Right lobe of liver (tissue), 4 donors: ENCODE measurements around the gene SOWAHB.

Experiments used
- POLR2A ChIP-seq: fragments of 450-650 bp; IDR thresholded peaks from one replicate; pipeline ENCODE4 v1.6.1; 2017; ENCODE audit warnings: antibody characterized with exemption, mild to moderate bottlenecking
- TF ChIP-seq, protein P1 (sequence below), 4 donors: fragments of 200-600 bp in 3 of 4; fragments of 450-650 bp in 1 of 4; IDR thresholded peaks; one replicate each; pipeline versions ENCODE4 v1.5.1 to v1.8.0; 2016 to 2022; ENCODE audit warnings: antibody characterized with exemption in 4 of 4, mild to moderate bottlenecking in 2 of 4
- donor health status: DM: no; HTN: no; CAD: no.
- donor health status: DM: no; HTN: no; CAD: no.
- donor health status: DM: no; HTN: yes; CAD: no.

DNA sequence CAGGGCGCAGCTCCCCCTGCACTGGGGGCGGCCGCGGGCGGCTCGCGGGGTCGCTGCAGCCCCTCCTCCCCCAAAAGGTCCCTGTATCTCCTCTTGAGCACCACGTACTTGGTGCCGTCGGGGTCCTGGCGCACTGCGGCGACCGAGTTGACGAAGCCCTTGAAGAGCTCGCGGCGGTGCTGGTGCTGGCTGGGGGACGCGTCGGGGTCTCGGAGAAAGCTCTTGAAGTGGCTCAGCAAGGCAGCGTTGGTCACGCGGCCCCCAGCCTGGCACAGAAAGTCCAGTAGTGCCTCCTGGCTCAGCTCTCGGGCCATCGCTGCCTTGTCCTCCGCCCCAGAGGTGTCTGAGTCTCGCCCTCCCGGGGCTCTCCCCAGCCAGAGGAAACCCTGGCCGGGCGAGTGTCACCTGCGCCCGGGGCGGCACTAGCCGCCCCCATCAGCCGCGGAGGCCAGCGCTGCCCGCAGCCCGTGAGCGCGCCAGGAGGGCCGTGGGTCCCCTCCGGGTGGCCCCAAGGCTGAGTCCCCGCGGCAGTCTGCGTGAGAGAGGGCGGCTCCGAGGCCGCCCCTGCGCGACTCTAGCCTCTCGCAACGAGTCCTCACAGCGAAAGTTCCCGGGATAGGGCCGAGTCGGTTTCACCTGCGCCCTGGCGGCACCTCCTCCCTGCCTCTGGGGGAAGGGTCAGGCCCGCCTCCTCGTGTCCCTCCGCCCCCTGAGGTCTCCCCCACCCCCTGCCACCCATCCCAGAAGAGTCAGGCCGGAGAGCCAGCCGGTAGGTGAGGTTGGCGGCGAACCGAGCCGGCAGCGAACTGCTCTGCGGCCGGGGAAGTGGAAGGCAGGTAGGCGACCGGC is at the start of gene SOWAHB:
- TF ChIP-seq, protein P1, sequence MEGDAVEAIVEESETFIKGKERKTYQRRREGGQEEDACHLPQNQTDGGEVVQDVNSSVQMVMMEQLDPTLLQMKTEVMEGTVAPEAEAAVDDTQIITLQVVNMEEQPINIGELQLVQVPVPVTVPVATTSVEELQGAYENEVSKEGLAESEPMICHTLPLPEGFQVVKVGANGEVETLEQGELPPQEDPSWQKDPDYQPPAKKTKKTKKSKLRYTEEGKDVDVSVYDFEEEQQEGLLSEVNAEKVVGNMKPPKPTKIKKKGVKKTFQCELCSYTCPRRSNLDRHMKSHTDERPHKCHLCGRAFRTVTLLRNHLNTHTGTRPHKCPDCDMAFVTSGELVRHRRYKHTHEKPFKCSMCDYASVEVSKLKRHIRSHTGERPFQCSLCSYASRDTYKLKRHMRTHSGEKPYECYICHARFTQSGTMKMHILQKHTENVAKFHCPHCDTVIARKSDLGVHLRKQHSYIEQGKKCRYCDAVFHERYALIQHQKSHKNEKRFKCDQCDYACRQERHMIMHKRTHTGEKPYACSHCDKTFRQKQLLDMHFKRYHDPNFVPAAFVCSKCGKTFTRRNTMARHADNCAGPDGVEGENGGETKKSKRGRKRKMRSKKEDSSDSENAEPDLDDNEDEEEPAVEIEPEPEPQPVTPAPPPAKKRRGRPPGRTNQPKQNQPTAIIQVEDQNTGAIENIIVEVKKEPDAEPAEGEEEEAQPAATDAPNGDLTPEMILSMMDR (IDR thresholded peaks at IDR 0.05), result no peak
- TF ChIP-seq POLR2A, result peak; percentile 92
